HL-60 (cell line): ENCODE results near the gene ITGA2B.
"Not testable (repeated sequence)": the region's sequence is repeated elsewhere in the genome, so short reads cannot be mapped to it uniquely, and the experiment has no call there.

Experiments
- DNase-seq, 2 experiments: peaks; one replicate each; pipeline ENCODE4 v3.0.0-alpha.2; 2010 to 2020; ENCODE audit warnings: low read depth in 1 of 2, low spot score in 1 of 2
- H3K27ac ChIP-seq: fragments of 250-450 bp; sonication (Bioruptor Pico); replicated peaks from 2 replicates; pipeline ENCODE4 v1.5.1; 2020; ENCODE audit warnings: mild to moderate bottlenecking, moderate library complexity
- H3K27me3 ChIP-seq: fragments of 250-450 bp; sonication (Bioruptor Pico); 2 replicates; pipeline ENCODE4 v1.5.1; 2021; ENCODE audit warnings: mild to moderate bottlenecking, moderate library complexity; ENCODE audit not compliant: insufficient read depth, poor library complexity, severe bottlenecking
- H3K4me3 ChIP-seq: replicated peaks from 2 replicates; pipeline ENCODE4 v1.5.1; 2011; ENCODE audit warnings: mild to moderate bottlenecking, control low read depth, low read length; ENCODE audit not compliant: insufficient read depth
- GABPA ChIP-seq: IDR thresholded peaks from 2 replicates; pipeline ENCODE4 v1.6.1; 2012; ENCODE audit warnings: low read depth
- POLR2AphosphoS5 ChIP-seq: IDR thresholded peaks from 2 replicates; pipeline ENCODE4 v1.6.1; 2012; ENCODE audit warnings: low read depth
- SPI1 ChIP-seq: IDR thresholded peaks from 2 replicates; pipeline ENCODE4 v1.6.1; 2012; ENCODE audit warnings: low read depth, mild to moderate bottlenecking, borderline replicate concordance
- TF ChIP-seq, protein P1 (sequence below): IDR thresholded peaks from 2 replicates; pipeline ENCODE4 v1.6.1; 2012; ENCODE audit warnings: low read depth; ENCODE audit not compliant: insufficient replicate concordance
- TF ChIP-seq, protein P2 (sequence below): IDR thresholded peaks from one replicate; pipeline ENCODE4 v1.5.1; 2011; ENCODE audit warnings: low read length, control low read depth, inconsistent platforms; ENCODE audit not compliant: insufficient read depth

The ITGA2B gene

DNA sequence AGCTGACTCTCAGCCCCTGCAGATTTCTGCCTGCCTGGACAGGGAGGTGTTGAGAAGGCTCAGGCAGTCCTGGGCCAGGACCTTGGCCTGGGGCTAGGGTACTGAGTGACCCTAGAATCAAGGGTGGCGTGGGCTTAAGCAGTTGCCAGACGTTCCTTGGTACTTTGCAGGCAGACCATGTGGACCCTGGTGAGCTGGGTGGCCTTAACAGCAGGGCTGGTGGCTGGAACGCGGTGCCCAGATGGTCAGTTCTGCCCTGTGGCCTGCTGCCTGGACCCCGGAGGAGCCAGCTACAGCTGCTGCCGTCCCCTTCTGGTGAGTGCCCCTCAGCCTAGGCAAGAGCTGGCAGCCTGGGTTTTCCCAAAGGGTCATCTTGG lies 40.5 kb downstream of the ITGA2B start:
- TF ChIP-seq, protein P1, sequence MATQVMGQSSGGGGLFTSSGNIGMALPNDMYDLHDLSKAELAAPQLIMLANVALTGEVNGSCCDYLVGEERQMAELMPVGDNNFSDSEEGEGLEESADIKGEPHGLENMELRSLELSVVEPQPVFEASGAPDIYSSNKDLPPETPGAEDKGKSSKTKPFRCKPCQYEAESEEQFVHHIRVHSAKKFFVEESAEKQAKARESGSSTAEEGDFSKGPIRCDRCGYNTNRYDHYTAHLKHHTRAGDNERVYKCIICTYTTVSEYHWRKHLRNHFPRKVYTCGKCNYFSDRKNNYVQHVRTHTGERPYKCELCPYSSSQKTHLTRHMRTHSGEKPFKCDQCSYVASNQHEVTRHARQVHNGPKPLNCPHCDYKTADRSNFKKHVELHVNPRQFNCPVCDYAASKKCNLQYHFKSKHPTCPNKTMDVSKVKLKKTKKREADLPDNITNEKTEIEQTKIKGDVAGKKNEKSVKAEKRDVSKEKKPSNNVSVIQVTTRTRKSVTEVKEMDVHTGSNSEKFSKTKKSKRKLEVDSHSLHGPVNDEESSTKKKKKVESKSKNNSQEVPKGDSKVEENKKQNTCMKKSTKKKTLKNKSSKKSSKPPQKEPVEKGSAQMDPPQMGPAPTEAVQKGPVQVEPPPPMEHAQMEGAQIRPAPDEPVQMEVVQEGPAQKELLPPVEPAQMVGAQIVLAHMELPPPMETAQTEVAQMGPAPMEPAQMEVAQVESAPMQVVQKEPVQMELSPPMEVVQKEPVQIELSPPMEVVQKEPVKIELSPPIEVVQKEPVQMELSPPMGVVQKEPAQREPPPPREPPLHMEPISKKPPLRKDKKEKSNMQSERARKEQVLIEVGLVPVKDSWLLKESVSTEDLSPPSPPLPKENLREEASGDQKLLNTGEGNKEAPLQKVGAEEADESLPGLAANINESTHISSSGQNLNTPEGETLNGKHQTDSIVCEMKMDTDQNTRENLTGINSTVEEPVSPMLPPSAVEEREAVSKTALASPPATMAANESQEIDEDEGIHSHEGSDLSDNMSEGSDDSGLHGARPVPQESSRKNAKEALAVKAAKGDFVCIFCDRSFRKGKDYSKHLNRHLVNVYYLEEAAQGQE: no peak
- no peak for TF ChIP-seq POLR2AphosphoS5
- DNase-seq: no peak
- H3K27ac ChIP-seq: peak overlapping the region; percentile 20
- H3K27me3 ChIP-seq: no peaks in the 10 kb centered on the region
- no peak overlapping the region for H3K4me3 ChIP-seq

DNA sequence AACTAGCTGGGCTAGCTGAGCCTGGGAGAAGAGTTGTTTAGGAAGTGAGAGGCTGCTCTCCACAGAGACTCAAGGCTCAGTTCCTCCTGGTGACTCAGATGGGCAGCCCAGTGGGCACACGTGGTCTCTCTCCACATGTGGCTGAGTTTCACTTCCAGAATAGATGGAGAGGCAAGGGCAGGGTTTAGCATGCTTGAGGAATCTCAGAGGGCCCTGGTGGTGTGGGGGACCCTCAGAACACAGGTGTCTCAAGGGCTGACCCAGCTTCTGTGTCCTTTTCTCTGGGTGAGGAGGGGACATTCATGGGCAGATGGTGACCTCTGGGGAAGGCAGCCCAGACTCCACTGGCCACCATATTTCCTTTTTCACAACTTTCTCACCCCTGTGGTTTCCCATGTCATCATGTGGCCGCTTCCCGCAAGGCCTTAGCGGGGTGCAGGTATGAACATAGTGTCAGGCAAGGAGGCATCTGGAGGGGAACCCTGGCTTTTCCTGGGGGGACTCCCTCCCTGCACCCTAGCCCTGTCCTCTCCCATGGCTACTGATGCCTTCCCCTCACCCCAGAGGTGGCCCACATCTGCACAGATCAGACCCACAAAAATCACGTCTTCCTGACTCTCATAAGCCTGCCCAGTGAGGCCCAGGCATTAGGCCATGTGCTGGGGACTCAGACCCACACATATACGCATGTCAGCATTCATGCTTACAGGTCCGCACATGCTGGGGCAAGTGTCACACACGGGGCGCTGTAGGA lies 41.0 kb downstream of the ITGA2B start:
- no peaks in the 10 kb centered on the region for H3K27me3 ChIP-seq
- H3K27ac ChIP-seq: peak overlapping the region; percentile 20
- peak; percentile 70 for TF ChIP-seq SPI1
- TF ChIP-seq GABPA: no peak
- no peak overlapping the region for H3K4me3 ChIP-seq
- peak; percentile 83 to 88 for DNase-seq

DNA sequence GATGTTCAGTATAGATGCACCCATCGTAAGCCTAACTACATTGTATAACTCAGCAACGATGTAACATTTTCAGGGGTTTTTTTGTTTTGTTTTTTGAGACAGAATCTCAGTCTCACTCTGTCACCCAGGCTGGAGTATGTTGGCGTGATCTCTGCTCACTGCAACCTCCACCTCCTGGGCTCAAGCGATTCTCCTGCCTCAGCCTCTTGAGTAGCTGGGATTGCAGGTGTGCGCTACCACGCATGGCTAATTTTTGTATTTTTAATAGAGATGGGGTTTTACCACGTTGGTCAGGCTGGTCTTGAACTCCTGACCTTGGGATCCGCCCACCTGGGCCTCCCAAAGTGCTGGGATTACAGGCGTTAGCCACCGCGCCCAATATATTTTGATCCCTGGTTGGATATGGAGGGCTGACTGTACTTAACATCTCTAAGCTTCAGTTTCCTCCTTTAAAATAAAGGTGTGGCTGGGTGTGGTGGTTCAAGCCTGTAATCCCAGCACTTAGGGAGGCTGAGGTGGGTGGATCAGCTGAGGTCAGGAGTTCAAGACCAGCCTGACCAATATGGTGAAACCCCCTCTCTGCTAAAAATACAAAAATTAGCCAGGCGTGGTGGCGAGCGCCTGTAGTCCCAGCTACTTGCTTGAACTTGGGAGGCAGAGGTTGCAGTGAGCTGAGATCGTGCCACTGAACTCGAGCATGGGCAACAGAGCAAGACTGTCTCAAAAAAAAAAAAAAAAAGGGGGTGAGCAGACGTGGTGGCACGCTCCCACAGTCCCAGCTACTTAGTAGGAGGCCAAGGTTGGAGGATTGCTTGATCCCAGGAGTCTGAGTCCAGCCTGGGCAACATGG lies 42.0 kb downstream of the ITGA2B start:
- not testable (repeated sequence) for H3K27me3 ChIP-seq, H3K4me3 ChIP-seq, DNase-seq
- peak overlapping the region; percentile 20; the same call in 1 of the 2 replicates for H3K27ac ChIP-seq

DNA sequence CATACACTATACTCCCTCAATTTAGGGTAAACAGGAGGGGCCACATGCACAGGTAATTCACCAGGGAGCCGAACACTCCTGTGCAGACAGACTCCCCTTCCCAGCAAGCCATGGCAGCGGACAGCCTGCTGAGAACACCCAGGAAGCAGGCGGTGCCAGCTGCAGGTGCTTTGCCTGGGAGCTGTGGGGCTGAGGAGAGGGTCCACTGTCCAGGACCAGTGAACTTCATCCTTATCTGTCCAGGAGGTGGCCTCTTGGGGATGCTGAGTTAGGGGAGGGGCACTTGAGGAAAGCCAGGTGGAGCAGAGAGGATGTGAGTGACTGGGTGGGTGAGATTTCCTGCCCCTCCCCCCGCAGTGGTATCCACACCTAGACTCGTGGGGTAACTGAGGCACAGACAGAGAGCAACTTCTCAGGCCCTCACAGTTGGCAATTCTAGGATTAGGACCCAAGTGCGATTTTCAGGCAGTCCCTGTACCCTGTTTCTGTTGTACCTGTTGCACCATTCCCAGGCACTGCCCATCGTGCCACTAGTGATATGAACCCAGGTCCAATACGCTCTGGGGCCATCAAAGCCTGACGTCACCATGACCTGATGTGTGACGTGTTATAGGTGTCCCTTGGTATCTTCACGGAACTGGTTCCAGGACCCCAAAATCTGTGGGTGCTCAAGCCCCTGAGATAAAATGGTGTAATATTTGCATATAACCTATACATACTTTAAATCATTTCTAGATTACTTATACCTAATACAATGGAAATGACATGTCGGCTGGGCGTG lies 43.2 kb downstream of the ITGA2B start:
- Histone ChIP-seq H3K27me3 (no peaks in the 10 kb centered on the region), H3K4me3 (peak overlapping the region; percentile 83), H3K27ac (no peak overlapping the region; the same call in 1 of the 2 replicates)
- TF ChIP-seq, protein P1: no peak
- no peak for TF ChIP-seq POLR2AphosphoS5
- no peak for TF ChIP-seq GABPA
- TF ChIP-seq, protein P2, sequence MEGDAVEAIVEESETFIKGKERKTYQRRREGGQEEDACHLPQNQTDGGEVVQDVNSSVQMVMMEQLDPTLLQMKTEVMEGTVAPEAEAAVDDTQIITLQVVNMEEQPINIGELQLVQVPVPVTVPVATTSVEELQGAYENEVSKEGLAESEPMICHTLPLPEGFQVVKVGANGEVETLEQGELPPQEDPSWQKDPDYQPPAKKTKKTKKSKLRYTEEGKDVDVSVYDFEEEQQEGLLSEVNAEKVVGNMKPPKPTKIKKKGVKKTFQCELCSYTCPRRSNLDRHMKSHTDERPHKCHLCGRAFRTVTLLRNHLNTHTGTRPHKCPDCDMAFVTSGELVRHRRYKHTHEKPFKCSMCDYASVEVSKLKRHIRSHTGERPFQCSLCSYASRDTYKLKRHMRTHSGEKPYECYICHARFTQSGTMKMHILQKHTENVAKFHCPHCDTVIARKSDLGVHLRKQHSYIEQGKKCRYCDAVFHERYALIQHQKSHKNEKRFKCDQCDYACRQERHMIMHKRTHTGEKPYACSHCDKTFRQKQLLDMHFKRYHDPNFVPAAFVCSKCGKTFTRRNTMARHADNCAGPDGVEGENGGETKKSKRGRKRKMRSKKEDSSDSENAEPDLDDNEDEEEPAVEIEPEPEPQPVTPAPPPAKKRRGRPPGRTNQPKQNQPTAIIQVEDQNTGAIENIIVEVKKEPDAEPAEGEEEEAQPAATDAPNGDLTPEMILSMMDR: no peak
- TF ChIP-seq SPI1: no peak
- DNase-seq: no peak

DNA sequence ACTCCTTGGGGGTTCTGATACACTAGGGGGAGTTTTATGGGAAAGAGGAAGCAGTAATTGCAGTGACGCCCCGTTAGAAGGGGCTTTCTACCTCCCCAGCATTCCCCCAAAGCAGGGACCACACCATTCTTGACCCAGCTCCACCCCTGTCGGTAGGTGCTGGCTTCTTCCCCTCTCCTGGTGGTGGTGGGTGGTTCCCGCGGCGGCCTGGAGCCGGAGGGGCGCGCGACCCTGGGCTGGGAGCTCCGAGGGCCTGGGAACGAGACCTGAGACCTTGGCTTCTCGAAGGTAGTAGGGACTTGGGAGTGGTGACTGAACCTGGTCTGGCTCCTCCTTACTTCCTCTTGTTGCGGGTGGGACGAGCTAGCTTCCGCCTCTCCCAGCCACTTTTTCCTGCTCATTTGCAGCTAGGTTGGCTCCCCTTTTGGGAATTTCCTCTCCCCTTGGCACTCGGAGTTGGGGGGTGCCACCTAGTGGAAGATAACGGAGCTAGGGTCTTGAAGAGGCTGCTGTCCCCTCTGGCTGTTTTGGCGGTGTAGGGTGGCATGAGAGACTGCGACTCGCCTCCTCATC lies 43.9 kb downstream of the ITGA2B start:
- Histone ChIP-seq H3K27me3 (no peaks in the 10 kb centered on the region), H3K27ac (peak overlapping the region; percentile 71), H3K4me3 (peak overlapping the region; percentile 83)
- TF ChIP-seq SPI1: peak; percentile 8; the same call in 1 of the 2 replicates
- no peak for TF ChIP-seq POLR2AphosphoS5
- TF ChIP-seq, protein P2: peak; percentile 31
- TF ChIP-seq, protein P1: no peak
- TF ChIP-seq GABPA: no peak
- DNase-seq: peak; percentile 66 to 84
